Endometrial microvascular endothelial cells (primary cell): ENCODE data around the gene MAP7D1. TPM values are rescaled to one million over a fixed set of nuclear protein-coding genes. Genes with fewer than 3 reads are reported as not detected.

Experiments used
- in situ Hi-C: cut with HindIII; loops from 2 replicates; pipeline ENCODE4 v1.10.0; 2017; ENCODE audit warnings: low sequenced_read_pairs, low pct_unique_long_range_greater_than_20kb; ENCODE audit errors: inconsistent ontology term
- total RNA-seq: library from RNA; depleted of rRNA; stranded (reverse); fragments of >200 nt; gene quantifications from one replicate; pipeline ENCODE4 v1.2.3, GENCODE V29; 2015; ENCODE audit errors: inconsistent ontology term

Gene MAP7D1
- total RNA-seq, 1 donor from 2014 or later: 199 TPM

DNA sequence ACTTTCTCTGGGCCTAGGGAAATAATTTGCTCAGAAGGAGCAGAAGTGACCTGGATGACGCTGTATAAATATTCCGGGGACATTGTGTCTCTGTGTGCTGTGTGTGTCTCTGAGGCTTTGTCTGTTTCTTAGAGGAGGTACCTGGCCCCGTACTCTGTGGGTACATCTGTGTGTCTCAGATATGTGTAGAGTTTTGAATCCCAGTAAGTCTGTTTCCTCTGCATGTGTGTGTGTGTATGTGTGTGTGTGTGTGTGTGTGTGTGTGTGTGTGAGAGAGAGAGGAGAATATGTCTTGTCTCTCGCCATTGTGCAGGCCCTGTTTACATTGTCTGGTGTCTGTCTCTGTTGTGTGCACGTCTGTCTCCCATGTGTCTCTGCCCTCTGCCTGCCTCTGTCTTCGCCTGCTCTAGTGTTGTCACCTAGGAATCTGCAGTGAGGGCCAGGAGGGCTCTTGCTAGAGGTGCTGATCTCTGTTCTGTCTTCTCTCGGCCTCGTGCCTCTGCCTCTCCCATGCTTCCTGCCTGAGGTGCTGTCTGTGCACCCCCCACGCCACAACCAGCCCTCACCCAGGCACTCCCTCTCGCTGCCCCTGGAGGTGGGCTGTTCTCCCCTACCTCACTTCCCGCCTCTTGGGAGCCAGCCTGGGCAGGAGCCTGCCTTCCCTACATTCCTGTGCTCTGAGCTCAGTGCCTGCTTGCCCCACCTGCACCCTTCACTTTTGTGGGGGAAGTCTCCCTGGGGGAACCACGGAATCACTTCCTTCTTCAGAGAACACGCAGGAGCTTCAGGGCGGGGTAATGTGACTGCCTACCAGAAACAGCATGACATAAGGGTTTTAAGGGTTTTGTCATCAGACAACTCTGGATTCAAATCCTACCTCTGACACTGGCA lies 5.9 kb downstream of the MAP7D1 start:
- in situ Hi-C loops: no loop called here

GRCh38 chr1:36162680-36163239 lies 6.8 kb downstream of the MAP7D1 start:
- in situ Hi-C loops: no loop called here

DNA sequence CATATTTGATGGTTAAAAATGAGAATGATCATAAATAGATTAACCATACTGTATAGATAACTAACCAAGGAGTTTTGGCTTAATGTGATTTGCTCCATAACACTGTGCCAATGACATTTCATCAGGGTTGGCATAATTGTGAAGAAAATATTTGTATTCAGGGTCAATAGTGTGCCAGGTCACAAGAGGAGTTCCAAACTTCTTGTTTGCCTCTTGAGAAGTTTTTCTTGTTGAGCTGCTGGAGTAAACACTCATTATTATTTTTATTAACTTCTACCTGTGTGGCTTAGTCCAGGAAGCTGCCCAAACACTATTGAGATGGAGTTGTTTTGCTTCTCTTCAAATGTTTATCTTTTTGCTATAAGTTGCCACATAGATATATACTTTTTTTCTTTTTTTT lies 7.5 kb downstream of the MAP7D1 start:
- in situ Hi-C loops: no loop called here

GRCh38 chr1:36164361-36164760 lies 8.4 kb downstream of the MAP7D1 start:
- in situ Hi-C loops: no loop called here

DNA sequence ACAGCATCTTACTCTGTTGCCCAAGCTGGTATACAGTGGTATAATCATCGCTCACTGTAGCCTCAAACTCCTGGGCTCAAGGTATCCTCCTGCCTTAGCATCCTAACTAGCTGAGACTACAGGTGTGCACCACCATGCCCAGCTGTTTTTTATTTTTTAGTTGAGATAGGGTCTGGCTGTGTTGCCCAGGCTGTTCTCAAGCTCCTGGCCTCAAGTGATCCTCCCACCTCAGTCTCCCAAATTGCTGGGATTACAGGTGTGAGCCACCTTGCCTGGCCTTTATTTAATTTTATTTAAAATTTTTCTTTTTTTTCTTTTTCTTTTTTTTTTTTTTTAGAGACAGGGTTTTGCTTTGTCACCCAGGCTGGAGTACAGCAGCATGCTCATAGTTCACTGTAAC lies 9.2 kb downstream of the MAP7D1 start:
- in situ Hi-C loops: no loop called here

- in situ Hi-C loops: no loop called here
These were observed 10.2 kb downstream of the MAP7D1 start for GRCh38 chr1:36166136-36166535.

DNA sequence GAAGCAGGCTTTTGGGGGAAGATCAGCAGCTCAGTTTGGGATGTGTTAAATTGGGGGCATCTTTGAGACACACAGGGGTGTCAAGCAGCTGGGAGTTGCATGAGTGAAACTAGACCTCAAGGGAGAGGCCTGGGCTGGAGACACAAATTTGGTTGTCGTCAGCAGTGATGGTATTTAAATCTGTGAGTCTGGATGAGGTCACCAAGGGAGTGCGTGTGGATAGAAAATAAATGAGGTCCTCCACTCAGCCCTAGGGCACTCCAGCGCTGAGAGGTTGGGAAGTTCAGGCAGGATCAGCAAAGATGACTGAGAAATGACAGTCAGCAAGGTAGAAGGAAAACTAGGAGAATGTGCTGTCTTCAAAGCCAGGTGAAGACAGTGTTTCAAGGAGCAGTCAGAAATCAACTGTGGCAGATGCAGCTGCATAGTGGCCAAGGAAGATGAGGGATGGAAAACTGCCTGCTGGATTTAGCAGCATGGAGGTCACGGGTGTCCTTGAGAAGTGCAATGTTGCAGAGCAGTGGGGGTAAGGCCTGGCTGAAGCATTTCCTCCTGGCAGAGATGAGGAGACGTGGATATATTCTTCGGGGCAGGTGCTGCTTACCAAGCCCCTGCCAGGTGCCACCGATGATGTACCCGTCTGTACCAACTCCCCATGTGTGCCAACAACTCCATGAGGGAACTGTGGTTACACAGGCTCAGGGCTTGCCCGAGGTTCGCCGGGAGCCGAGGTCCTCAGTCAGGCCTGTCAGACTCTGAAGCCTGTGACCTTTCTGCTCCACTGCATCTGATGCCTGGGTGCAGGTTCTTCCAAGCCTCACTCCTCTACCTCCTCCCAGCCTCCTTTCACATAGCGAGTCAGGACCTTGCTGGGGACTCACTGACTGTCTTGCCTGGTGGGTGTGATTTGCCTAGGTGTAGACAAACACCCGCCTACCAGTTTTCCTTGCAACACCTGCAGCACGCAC lies 11.3 kb downstream of the MAP7D1 start:
- in situ Hi-C loops: no loop called here

DNA sequence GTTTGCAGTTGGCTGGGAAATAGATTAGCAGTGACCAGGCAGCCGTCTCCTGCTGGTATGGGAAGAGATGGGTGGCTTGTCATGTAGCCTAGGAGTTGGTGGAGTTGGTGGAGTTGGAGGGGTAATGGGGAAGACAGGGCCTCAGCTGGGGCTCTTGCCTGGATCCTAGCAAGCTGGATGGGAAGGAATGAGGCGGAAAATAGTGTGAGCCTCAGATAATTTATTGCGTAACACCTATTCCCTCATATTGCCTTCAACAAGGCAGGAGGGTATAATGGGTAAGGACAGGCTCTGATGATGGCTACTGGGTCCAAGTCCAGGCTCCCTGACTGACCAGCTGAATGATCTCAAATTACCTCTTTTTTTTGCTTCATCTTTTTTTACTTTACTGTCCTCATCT lies 12.6 kb downstream of the MAP7D1 start:
- in situ Hi-C loops: no loop called here

- in situ Hi-C loops: no loop called here
These were observed 14.9 kb downstream of the MAP7D1 start for GRCh38 chr1:36170643-36171412.

DNA sequence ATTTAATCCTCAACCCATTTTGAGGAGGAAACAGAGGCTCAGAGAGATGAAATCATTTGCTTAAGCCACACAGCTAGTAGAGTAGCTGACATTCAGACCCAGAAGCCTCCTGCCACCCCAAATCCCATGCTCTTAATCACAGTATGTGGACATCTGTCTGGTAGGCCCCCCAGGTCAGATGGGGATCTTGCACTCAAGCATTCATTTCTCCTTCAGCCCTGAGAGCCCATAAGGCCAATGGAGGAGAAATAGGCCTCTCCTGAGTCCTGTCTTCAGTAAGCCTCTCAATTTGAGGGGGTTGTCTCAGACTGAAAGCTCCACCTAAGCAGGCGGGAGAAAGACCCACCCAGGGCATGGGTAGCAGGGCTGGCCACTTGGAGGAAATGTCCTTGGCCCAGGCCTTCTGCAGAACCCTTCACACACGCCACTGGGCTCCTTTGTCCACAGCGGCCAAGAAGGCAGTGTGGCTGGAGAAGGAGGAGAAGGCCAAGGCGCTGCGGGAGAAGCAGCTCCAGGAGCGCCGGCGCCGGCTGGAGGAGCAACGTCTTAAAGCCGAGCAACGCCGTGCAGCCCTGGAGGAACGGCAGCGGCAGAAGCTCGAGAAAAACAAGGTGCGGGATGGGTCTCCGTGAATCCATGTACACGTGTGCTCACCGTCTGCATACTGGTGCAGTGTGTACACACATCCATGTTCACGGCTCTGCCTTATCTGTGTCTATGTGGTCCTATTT lies 16.2 kb downstream of the MAP7D1 start:
- in situ Hi-C loops: no loop called here

GRCh38 chr1:36172983-36173382 lies 17.0 kb downstream of the MAP7D1 start:
- in situ Hi-C loops: no loop called here

GRCh38 chr1:36174713-36175112 lies 18.8 kb downstream of the MAP7D1 start:
- in situ Hi-C loops: no loop called here

GRCh38 chr1:36175137-36176095 lies 19.5 kb downstream of the MAP7D1 start:
- in situ Hi-C loops: no loop called here

- in situ Hi-C loops: no loop called here
These were observed 20.4 kb downstream of the MAP7D1 start for GRCh38 chr1:36176106-36176949.

GRCh38 chr1:36177589-36178431 lies 21.9 kb downstream of the MAP7D1 start:
- in situ Hi-C loops: no loop called here
